Left forelimb (tissue), 1 donor: ENCODE measurements around the gene PAK2.
"Not testable (repeated sequence)": the region's sequence is repeated elsewhere in the genome, so short reads cannot be mapped to it uniquely, and the experiment has no call there.

Experiments
- DNase-seq: peaks from one replicate; pipeline ENCODE4 v3.0.0-alpha.2; 2018; ENCODE audit warnings: low spot score

PAK2 gene

DNA sequence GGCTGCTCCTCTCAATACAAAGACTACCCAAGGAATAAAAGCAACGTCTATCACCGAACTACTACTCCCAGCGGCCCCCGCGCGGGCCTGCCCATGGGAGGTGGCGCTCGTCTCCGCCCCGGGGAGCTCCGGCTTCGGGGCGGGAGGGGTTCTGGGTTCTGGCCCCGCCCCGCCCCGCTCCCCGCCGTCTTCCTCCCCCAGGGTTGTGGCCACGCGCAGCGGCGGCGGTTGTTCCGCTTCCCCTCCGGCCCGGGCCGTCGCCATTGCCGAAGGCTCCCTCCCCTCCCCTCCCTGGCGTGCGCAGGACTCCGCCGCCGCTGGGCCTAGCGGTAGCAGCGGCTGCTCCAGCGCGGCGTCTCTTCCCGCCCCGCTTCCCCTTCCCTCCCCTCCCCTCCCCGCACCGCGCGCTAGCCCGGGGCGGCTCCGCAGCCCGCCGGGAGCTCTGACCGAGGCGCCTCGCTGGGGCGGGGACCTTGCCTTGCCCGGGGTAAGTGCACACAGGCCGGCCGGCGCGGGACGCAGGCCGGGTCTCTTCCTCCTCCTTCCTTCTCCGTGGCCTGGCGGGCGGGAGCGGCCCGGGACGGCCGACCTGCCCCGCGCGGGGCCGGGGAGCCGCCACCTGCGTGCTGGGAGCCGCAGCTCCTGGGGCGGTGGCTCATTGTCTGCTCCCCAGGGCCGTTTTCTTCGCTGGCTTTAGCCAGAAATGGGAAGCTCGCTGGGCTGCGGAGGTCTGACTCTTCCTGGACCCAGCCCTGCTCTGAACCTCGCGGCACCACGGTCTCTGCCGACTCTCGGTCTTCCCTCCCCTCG lies at the start of gene PAK2:
PAK2 (plus strand) TSS at position 187 of the 810 bp plus-strand sequence. CDS start 42,790 bp downstream, outside the sequence.
- DNase-seq: peak; percentile 93

DNA sequence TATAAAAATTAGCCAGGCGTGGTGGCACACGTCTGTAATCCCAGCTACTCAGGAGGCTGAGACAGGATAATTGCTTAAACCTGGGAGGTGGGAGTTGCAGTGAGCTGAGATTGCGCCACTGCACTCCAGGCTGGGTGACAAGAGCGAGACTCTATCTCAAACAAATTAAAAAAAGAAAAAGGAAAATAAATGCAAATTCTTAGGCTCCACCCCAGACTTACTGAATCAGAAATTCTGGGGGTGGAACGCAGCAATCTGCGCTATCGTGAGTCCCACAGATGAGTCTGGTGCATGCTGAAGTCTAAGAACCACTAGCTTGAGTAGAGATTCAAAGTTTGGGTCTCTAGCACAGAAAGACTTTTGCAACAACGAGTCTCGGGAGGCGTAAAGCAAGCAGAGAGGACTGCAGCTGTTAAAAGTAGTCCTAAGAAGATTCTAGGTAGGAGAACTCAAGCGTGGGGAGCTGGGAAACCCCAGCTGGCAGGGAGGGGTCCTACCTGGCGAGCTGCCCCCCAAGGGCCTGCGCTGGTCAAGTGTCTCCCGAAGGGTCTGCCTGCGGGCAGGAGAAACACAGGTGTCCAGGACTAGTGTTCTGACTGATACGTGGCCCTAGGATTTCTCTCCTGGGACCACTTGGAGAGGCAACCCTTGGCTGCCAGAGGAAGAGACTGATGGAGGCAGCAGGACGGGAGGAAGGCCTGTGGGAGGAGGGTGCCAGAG lies 49.6 kb upstream of the PAK2 start:
- no peak for DNase-seq

DNA sequence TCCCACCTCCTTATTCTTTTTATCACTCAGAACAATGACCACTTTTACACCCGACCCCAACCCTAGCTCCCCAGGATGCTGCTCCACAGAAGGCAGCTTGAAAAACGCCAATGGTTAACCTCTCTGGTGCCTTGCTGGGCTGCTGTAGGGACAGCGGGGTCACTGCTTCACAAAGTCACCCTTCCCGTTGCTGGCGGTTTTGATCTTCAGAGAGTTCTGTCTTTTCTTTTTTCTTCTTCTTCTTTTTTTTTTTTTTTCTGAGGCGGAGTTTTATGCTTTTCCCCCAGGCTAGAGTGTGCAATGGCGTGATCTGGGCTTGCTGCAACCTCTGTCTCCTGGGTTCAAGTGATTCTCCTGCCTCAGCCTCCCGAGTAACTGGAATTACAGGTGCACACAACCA lies 48.3 kb upstream of the PAK2 start:
- no peak for DNase-seq

DNA sequence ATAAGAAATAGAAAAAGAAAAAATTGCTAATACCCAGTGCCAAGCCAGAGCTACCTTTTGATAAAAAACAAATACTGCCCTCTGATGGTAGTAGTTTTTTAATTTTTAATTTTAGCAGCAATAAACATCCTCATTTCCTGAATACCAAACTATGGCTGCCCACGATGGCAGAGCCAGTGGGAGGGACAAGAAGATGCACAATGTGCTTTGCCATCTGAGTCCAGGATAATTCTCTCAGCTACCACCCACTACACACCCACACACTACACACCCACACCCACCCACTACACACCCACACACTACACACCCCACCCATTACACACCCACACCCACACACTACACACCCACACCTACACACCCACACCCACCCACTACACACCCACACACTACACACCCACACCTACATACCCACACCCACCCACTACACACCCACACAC lies 45.4 kb upstream of the PAK2 start:
- no peak for DNase-seq

DNA sequence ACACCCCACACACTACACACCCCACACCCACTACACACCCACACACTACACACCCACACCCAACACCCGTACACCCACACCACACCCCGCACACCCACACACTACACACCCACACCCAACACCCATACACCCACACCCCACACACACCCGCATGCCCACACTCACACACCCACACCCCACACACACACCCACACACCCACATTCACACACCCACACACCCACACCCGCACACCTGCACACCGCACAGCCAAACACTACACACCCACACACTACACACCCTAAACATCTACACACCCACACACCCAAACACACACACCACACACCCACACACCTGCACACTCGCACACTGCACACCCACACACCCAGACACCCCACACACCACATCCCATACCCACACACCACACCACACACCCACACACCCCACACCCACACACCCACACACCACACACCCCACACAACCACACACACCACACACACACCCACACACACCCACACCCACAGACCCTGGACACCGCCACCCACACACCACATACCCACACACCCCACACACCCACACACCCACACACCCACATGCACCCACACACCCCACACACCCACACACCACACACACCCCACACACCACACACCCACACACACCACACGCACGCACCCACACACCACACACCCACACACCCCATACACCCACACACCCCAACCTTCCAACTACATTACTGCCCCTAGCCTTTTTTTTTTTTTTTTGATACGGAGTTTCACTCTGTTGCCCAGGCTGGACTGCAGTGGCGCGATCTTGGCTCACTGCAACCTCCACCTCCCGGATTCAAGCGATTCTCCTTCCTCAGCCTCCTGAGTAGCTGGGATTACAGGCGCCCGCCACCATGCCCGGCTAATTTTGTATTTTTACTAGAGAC lies 44.5 kb upstream of the PAK2 start:
- DNase-seq: no peak

DNA sequence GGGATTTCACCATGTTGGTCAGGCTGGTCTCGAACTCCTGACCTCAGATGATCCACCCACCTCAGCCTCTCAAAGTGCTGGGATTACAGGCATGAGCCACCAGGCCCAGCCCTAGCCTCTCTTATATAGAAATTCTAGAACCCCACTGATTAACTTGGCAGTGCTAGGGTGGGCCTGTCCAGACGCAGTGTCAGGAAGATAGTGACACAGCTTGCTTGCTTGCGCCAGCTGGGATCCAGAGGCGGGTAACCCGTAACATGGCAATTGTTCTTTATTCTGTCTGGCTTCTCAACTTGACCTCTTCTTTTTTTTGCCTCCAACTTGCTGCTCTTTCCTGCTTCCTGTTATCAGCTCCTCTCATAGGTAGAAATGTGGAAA lies 43.8 kb upstream of the PAK2 start:
- no peak for DNase-seq

DNA sequence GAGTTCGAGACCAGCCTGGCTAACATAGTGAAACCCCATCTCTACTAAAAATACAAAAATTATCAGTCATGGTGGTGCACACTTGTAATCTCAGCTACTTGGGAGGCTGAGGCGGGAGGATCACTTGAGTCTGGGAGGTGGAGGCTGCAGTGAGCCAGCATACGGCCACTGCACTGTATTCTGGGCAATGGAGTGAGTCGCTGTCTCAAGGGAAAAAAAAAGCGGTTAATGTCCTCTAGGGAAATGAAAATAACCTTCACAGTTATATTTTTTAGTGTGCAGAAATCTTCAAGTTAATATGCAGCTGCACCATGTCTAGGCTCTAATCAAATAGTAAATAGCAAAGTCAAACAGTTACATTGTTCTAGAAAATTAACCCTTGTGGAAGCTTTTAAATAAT lies 42.4 kb upstream of the PAK2 start:
- DNase-seq: no peak

DNA sequence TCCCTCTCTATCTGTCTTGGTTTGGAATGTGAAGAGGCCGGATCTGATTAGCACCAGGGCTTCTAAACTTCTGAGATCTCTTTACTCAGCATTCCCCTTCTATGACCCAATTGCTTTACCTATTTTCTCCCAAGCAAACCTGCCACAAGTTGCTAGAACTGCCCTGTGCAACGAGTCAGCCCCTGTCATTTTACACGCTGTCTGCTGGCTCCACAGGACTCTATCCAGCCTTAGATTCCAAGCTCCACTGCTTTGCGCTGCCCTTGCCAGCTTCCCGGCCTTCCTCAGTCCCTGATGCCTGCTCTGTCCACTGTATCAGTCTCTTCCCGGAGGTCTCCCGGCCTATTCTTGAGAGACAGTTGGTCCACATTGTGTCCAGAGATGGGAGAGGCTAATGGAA lies 39.9 kb upstream of the PAK2 start:
- no peak for DNase-seq

DNA sequence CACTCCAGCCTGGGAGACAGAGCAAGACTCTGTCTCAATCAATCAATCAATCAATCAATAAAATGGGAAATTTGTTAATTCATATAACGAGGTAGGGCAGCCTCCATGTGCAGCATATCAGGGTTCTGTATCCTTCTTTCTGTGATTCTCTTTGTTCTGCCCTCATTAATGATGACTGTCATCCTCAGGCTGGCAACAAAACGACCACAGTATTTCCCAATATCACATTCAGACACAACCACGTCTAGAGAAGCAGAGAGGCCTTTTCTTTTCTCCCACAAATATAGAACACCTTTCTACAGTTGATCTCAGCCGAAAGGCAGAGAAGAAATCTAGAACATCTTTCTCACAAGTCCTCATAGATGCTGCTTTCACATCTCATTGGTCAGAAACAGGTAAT lies 38.9 kb upstream of the PAK2 start:
- no peak for DNase-seq

DNA sequence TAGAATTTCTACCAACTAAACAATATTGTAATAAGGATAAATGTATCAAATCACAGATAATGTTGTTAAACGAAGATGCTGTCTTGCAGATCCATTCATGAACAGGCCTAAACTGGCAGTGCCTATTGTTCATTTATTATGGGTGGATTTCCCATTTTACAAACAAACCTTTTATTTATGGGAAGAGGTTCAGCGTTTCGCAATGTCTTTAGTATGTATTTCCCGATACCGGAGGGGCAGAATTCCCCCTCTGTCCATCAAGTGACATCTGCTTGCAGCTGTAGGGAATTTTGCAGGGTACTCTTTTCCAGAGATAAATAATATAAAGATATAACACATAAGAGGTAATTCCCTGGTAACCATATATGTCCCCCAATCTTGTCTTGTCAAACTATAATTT lies 33.3 kb upstream of the PAK2 start:
- no peak for DNase-seq

DNA sequence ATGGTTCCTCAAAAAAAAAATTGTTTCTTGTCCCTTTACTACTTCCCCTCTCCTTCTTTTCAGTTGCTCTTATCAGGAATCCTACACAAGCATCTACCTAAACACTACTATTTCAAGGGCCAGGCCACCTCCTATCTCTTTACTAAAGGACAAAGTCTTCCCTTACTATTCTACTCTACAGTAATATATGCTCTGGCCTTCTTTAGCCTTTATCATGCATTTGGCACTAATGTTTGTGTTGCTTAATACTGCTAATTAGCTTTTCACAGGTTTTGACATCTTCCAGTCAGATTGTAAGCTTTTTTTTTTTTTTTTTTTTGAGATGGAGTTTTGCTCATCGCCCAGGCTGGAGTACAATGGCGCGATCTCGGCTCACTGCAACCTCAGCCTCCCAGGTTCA lies 32.9 kb upstream of the PAK2 start:
- DNase-seq: no peak

DNA sequence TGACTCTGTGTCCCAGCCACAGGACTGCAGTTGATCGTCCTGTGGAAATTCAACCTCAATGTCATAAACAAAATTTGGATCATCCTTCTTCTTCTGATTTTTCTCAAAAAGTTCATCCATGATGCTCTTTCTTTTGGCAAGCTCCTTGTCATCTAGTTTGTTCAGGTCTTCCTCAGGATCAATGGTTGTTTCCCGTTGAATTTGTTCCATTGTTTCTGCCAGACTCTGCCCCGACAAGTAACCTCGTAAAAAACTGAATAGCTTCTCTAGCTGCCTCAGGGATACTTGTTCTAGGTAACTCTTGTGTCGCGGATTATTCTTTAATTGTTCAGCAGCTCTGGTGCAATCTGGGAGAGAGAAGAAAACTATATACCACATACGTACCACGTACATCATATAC lies 32.1 kb upstream of the PAK2 start:
- DNase-seq: no peak

DNA sequence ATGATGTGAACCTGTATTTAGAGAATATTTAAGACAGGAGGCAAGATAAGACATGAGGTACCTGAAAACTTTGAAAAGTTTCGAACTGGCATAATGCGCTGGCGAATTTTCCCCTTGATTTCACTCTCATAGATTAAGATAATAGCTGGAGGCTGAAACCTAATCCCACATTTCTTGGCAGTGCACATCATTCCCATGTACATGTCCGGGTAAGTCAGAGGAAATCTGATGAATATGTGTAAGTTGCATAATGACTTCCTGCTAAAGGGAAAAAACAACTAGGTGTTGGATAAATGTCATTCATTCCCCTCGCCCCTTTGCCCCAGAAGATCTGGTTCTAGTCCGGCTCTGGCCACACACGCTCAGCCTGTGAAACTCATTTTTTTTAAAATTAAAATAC lies 31.2 kb upstream of the PAK2 start:
- no peak for DNase-seq

DNA sequence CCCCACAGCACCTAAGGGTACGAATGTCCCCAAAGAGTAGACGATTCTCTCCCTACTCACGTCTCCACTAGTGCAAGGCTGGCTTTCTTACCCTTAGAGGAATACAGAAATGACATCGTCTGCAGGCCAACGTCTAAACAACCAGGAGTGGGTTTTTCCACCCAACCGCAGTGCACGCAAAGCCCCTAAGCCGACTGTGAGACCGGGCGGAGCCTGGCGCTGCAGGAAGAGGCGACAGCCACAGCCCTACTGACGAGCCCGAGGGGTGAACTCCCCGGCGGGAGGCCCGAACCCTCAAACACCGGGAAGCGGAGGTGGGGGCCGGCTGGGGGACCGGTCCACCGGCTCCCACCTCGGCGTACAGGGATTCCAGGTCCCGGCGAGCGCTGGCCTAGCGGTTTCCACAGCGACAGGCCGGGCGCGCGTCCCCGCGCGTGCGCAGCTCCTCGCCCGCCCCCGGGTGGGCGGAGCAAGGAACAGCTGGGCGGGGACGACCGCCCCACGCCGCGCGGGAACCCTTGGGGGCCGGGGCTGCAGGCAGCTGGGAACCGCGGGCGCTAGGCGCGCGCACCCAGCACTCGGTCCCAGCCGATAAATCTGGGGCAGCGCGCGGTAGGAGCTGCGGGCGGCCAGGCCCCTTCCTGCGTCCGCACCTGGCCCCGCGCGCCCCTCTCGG lies 27.7 kb upstream of the PAK2 start, which contains the start of the genes CEP19 and PIGX:
CEP19 (minus strand) TSS at position 413 of the 676 bp plus-strand sequence. CDS start 3,593 bp downstream, outside the sequence.
PIGX (plus strand) TSS at position 540 of the 676 bp plus-strand sequence.
- DNase-seq: peak; percentile 93

DNA sequence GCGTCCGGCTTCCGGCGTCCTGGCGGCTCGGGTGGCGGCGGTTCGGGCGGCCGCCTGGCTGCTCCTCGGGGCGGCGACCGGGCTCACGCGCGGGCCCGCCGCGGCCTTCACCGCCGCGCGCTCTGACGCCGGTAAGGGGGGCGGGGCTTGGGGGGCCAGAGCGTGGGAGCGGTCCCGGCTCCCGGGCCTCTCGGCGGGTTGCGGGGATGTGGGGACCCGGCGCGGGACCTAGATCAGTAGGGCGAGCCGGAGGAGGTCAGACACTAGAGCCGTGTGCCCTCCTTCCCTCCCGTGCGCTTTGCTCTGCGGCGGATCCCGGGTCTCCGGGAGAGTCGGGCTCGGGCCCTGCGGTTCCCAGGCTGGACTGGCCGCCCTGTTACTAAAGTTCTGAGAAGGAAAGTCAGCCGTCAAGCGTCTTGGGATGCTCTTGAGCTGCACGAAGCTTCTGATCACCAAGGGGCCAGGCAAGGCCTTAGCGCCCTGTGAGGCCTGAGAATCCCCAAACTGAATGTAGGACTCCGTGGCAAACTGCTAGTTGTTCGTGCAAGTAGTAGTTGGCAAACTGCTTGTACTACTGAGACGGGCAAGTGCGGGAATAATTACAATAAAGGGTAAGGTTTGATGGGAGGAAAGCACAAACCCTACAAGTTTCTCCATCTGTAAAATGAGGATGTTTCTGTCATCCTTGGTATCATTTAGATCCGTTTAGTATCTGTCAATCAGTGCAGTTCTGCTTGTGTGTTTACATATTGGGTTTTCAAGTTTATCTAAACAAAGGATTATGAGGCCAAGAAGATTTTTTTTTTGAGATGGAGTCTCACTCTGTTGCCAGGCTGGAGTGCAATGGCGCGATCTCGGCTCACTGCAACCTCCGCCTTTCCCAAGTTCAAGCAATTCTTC lies 26.9 kb upstream of the PAK2 start:
- peak; percentile 87 for DNase-seq

DNA sequence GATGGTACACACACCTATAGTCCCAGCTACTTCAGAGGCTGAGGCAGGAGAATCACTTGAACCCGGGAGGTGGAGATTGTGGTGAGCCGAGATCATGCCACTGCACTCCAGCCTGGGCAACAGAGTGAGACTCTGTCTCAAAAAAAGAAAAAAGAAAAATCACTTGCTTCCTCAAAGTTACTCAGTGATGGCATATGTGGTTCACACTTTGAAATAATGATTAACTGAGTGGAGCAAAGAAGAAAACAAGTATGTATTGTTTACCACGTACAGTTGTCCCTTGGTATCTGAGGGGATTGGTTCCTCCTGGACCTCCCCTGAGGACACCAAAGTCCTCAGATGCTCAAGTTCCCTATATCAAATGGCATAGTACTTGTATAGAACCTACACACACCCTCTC lies 22.5 kb upstream of the PAK2 start:
- DNase-seq: not testable (repeated sequence)

DNA sequence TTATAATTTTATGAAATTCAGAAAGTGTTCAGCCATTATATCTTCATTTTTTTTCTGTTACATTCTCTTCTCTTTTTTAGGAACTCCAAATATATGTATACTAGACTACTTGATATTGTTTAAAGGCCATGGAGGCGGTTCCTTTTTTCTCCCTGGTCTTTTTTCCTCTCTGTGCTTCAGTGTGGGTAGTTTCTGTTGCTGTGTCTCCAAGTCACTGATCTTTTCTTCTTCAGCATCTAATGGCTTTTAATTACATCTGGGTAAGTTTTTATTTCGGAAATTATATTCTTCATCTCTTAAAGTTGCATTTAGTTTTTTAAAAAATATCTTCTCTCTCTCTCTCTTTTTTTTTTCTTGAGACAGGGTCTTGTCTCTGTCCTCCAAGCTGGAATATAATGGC lies 18.6 kb upstream of the PAK2 start:
- no peak for DNase-seq

DNA sequence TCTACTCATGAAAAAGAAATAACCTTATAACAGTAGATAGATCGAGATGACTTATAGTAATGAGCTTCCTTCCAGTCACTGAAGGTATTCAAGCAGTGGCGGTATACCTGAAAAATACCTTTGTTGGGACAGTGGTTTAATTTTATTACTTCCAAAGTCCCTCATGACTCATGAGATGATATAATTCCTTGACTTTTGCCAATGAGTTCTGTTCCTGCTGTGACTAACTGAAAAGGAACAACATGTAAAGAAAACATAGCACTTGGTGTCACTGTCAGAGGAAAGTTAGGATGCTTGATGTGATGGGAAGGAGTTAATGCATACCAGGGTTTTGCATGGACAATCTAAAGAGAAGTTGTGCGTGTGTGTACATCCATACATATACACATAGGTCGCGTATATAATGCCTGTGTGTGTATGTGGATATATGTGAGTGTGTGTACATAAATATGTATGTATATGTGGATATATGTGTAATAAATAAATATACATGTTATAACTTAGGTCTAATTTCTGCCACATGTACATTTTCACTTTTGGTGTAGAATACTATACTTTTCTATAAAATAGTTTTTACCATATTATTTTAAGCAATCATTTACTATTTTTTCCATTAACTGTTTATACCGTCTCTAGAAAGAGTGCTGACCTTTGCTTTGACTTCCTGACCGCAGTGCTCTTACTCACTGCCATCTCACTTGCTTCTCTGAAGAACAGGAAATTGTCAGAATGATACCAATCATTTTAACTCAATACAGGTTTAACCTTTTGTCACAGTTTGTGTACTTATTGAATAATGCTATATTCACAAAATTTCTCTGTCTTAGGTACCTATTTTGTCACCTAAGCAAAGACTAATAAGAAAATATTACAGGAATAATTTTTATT lies 12.6 kb upstream of the PAK2 start:
- DNase-seq: no peak

DNA sequence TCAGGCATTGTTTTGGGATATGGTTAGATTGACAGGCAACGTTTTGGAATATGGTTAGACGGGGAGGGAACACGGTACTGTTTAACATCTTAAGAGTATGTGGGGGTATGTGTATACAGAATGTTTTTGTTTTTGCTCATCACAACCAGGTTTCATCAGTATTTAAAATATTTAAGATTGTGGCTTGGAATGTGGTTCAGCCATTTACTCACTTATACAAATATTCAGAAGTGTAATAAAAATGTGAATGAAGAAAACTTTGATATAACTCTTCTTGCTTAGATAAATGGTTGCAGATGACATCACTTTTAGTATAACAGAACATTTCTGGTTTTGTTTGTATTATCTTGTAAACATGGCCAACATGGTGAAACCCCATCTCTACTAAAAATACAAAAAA lies 3.9 kb upstream of the PAK2 start:
- no peak for DNase-seq
